Cardiac muscle cell (in vitro differentiated cells and primary cell): ENCODE data around the gene UROC1. TPM values are rescaled to one million over a fixed set of nuclear protein-coding genes. Genes with fewer than 3 reads are reported as not detected.

ENCODE experiments used
- DNase-seq, 2 donors: peaks; one replicate each; pipeline versions ENCODE4 v3.0.0 to v3.0.0-alpha.2; 2010 to 2017; ENCODE audit warnings: low read depth in 1 of 2, low spot score in 1 of 2
- H3K27ac ChIP-seq: fragments of 200-600 bp; sonication (generic); 2 replicates; pipeline ENCODE4 v1.5.1; 2016
- H3K27me3 ChIP-seq: fragments of 200-600 bp; sonication (generic); 2 replicates; pipeline ENCODE4 v1.6.0; 2016; ENCODE audit warnings: control low read depth
- H3K36me3 ChIP-seq: fragments of 200-600 bp; sonication (generic); 2 replicates; pipeline ENCODE4 v1.5.1; 2016; ENCODE audit warnings: control low read depth
- H3K4me1 ChIP-seq: fragments of 200-600 bp; sonication (generic); 2 replicates; pipeline ENCODE4 v1.8.1; 2017; ENCODE audit warnings: low read depth, mild to moderate bottlenecking, mixed run types
- H3K4me3 ChIP-seq: fragments of 200-600 bp; sonication (generic); 2 replicates; pipeline ENCODE4 v1.5.1; 2016; ENCODE audit warnings: mild to moderate bottlenecking
- H3K9me3 ChIP-seq: fragments of 200-600 bp; sonication (generic); 2 replicates; pipeline ENCODE4 v1.5.1; 2017; ENCODE audit warnings: low read depth, mild to moderate bottlenecking, control low read depth
- CTCF ChIP-seq: IDR thresholded peaks from 2 replicates; pipeline ENCODE4 v1.5.1; 2012; ENCODE audit warnings: low read depth, mild to moderate bottlenecking, low read length
- polyA plus RNA-seq: library from polyadenylated mRNA; unstranded; fragments of >200 nt; fragmentation: Nextera tagmentation; extraction: Ambion mirVana; gene quantifications from 2 replicates; pipeline ENCODE4 v1.2.1, GENCODE V29; 2016
- total RNA-seq: library from RNA; depleted of rRNA; stranded (reverse); fragments of >200 nt; gene quantifications from 2 replicates; pipeline ENCODE4 v1.2.3, GENCODE V29; 2016

UROC1 gene
- total and polyA plus RNA-seq, 2 experiments from 2014 or later, result not detected

GRCh38 chr3:126552688-126553283 lies 35.2 kb upstream of the UROC1 start:
- Histone ChIP-seq H3K36me3 (no peaks in the 10 kb centered on the region), H3K4me1 (no peaks in the 10 kb centered on the region), H3K4me3 (no peak overlapping the region), H3K9me3 (no peaks in the 10 kb centered on the region), H3K27ac (no peak overlapping the region), H3K27me3 (no peaks in the 10 kb centered on the region)
- TF ChIP-seq CTCF, result no peak
- DNase-seq, result no peak

GRCh38 chr3:126551839-126552687 lies 34.5 kb upstream of the UROC1 start:
- Histone ChIP-seq H3K4me3 (no peak overlapping the region), H3K4me1 (peaks cover 6% of the 10 kb centered on the region), H3K27ac (no peak overlapping the region), H3K9me3 (no peaks in the 10 kb centered on the region), H3K36me3 (no peaks in the 10 kb centered on the region), H3K27me3 (no peaks in the 10 kb centered on the region)
- no peak for TF ChIP-seq CTCF
- no peak for DNase-seq

- H3K9me3 ChIP-seq, result no peaks in the 10 kb centered on the region
- no peak overlapping the region for H3K4me3 ChIP-seq
- H3K27ac ChIP-seq, result no peak overlapping the region
- no peak for TF ChIP-seq CTCF
- no peaks in the 10 kb centered on the region for H3K27me3 ChIP-seq
- H3K4me1 ChIP-seq, result peaks cover 6% of the 10 kb centered on the region
- H3K36me3 ChIP-seq, result no peaks in the 10 kb centered on the region
- DNase-seq, result no peak
Measured at GRCh38 chr3:126551121-126551838, 33.7 kb upstream of the UROC1 start.

- H3K9me3 ChIP-seq, result no peaks in the 10 kb centered on the region
- TF ChIP-seq CTCF, result no peak
- no peak overlapping the region for H3K27ac ChIP-seq
- peaks cover 6% of the 10 kb centered on the region for H3K4me1 ChIP-seq
- H3K27me3 ChIP-seq, result no peaks in the 10 kb centered on the region
- no peaks in the 10 kb centered on the region for H3K36me3 ChIP-seq
- H3K4me3 ChIP-seq, result no peak overlapping the region
- DNase-seq, result no peak
Measured at GRCh38 chr3:126550488-126551051, 33.0 kb upstream of the UROC1 start.

- Histone ChIP-seq H3K27ac (no peak overlapping the region), H3K9me3 (no peaks in the 10 kb centered on the region), H3K27me3 (no peaks in the 10 kb centered on the region), H3K36me3 (no peaks in the 10 kb centered on the region), H3K4me1 (peaks cover 6% of the 10 kb centered on the region), H3K4me3 (no peak overlapping the region)
- no peak for TF ChIP-seq CTCF
- DNase-seq, result no peak
Measured at GRCh38 chr3:126549861-126550487, 32.4 kb upstream of the UROC1 start.
